Limb (tissue), 2 donors: ENCODE measurements around the gene KCNQ5.
"Not testable (repeated sequence)": the region's sequence is repeated elsewhere in the genome, so short reads cannot be mapped to it uniquely, and the experiment has no call there.

Source experiments
- DNase-seq, 2 donors: peaks; one replicate each; pipeline ENCODE4 v3.0.0-alpha.2; 2016; ENCODE audit errors: extremely low spot score in 2 of 2

Gene KCNQ5

GRCh38 chr6:72621291-72622093 is at the start of gene KCNQ5:
TSS of gene KCNQ5 (plus strand) at chr6:72622064.
- DNase-seq: peak in 1 of 2 donors; percentile 60

- DNase-seq: no peak
Measured at GRCh38 chr6:72579865-72580264, 42.0 kb upstream of the KCNQ5 start.

- peak in 1 of 2 donors; percentile 27 for DNase-seq
Measured at GRCh38 chr6:72580281-72580940, 41.5 kb upstream of the KCNQ5 start.

GRCh38 chr6:72580950-72581349 is 40.9 kb upstream of the KCNQ5 start:
- DNase-seq: not testable (repeated sequence)

GRCh38 chr6:72588155-72588554 is 33.7 kb upstream of the KCNQ5 start:
- no peak for DNase-seq

- peak in 1 of 2 donors; percentile 21 for DNase-seq
Measured at GRCh38 chr6:72589096-72589495, 32.8 kb upstream of the KCNQ5 start.

- DNase-seq: no peak
Measured at GRCh38 chr6:72595812-72596211, 26.1 kb upstream of the KCNQ5 start.

- DNase-seq: no peak
Measured at GRCh38 chr6:72616406-72617015, 5.4 kb upstream of the KCNQ5 start.

GRCh38 chr6:72617721-72618120 is 4.1 kb upstream of the KCNQ5 start:
- DNase-seq: no peak

- peak in 1 of 2 donors; percentile 54 for DNase-seq
Measured at GRCh38 chr6:72619883-72620696, 1.8 kb upstream of the KCNQ5 start.

- peak in 1 of 2 donors; percentile 56 for DNase-seq
Measured at GRCh38 chr6:72620871-72621290, 983 bp upstream of the KCNQ5 start.

- peak in 1 of 2 donors; percentile 76 for DNase-seq
Measured at GRCh38 chr6:72622094-72622940, 453 bp downstream of the KCNQ5 start.

- DNase-seq: no peak
Measured at GRCh38 chr6:72623808-72624207, 1.9 kb downstream of the KCNQ5 start.

GRCh38 chr6:72624557-72625160 is 2.8 kb downstream of the KCNQ5 start:
- DNase-seq: no peak

- no peak for DNase-seq
Measured at GRCh38 chr6:72626126-72626525, 4.3 kb downstream of the KCNQ5 start.

- DNase-seq: no peak
Measured at GRCh38 chr6:72627539-72627938, 5.7 kb downstream of the KCNQ5 start.

- no peak for DNase-seq
Measured at GRCh38 chr6:72631480-72631879, 9.6 kb downstream of the KCNQ5 start.

GRCh38 chr6:72635636-72636035 is 13.8 kb downstream of the KCNQ5 start:
- DNase-seq: no peak

- no peak for DNase-seq
Measured at GRCh38 chr6:72636215-72636614, 14.4 kb downstream of the KCNQ5 start.

GRCh38 chr6:72636786-72637185 is 14.9 kb downstream of the KCNQ5 start:
- DNase-seq: no peak
